Muscle layer of duodenum (tissue), 2 donors: ENCODE measurements around the gene MAML2.

Experiments
- H3K27ac ChIP-seq: one replicate; pipeline ENCODE4 v1.7.0; 2013; ENCODE audit warnings: mild to moderate bottlenecking, low read length
- H3K27me3 ChIP-seq: one replicate; pipeline ENCODE4 v1.7.0; 2013; ENCODE audit warnings: low read depth, mild to moderate bottlenecking, control low read depth, low read length
- H3K36me3 ChIP-seq, 2 donors: one replicate each; pipeline ENCODE4 v1.7.0; 2013; ENCODE audit warnings: low read length in 2 of 2, control low read depth in 1 of 2, mild to moderate bottlenecking in 1 of 2; ENCODE audit not compliant: insufficient read depth in 2 of 2, control insufficient read depth in 1 of 2
- H3K4me1 ChIP-seq, 2 donors: one replicate each; pipeline ENCODE4 v1.7.0; 2013; ENCODE audit warnings: low read length in 2 of 2, mild to moderate bottlenecking in 2 of 2, control low read depth in 1 of 2, moderate library complexity in 1 of 2; ENCODE audit not compliant: insufficient read depth in 2 of 2, control insufficient read depth in 1 of 2
- H3K4me3 ChIP-seq, 2 donors: one replicate each; pipeline ENCODE4 v1.7.0; 2013; ENCODE audit warnings: low read length in 2 of 2, low read depth in 1 of 2, mild to moderate bottlenecking in 1 of 2
- H3K9me3 ChIP-seq, 2 donors: one replicate each; pipeline ENCODE4 v1.7.0; 2013; ENCODE audit warnings: low read length in 2 of 2, control low read depth in 1 of 2, mild to moderate bottlenecking in 1 of 2; ENCODE audit not compliant: control insufficient read depth in 1 of 2
- donor health status: healthy.

The MAML2 gene

GRCh38 chr11:95964281-95964680, 378.7 kb downstream of the MAML2 start:
- no peaks in the 10 kb centered on the region for H3K36me3 ChIP-seq
- H3K4me3 ChIP-seq: no peak overlapping the region
- H3K27me3 ChIP-seq: no peaks in the 10 kb centered on the region
- no peak overlapping the region for H3K27ac ChIP-seq
- peaks cover 0 to 4% of the 10 kb centered on the region in 2 donors for H3K9me3 ChIP-seq
- H3K4me1 ChIP-seq: no peaks in the 10 kb centered on the region

GRCh38 chr11:95961758-95962157, 381.2 kb downstream of the MAML2 start:
- no peaks in the 10 kb centered on the region for H3K4me1 ChIP-seq
- H3K4me3 ChIP-seq: no peak overlapping the region
- no peak overlapping the region for H3K27ac ChIP-seq
- H3K27me3 ChIP-seq: no peaks in the 10 kb centered on the region
- no peaks in the 10 kb centered on the region for H3K36me3 ChIP-seq
- no peaks in the 10 kb centered on the region for H3K9me3 ChIP-seq

GRCh38 chr11:95950905-95951304, 392.1 kb downstream of the MAML2 start:
- Histone ChIP-seq H3K4me1 (no peaks in the 10 kb centered on the region), H3K36me3 (no peaks in the 10 kb centered on the region), H3K27me3 (no peaks in the 10 kb centered on the region), H3K4me3 (no peak overlapping the region), H3K27ac (no peak overlapping the region), H3K9me3 (no peaks in the 10 kb centered on the region)

GRCh38 chr11:95948637-95949036, 394.4 kb downstream of the MAML2 start:
- Histone ChIP-seq H3K36me3 (no peaks in the 10 kb centered on the region), H3K27me3 (no peaks in the 10 kb centered on the region), H3K4me3 (no peak overlapping the region)

GRCh38 chr11:95944623-95945022, 398.4 kb downstream of the MAML2 start:
- Histone ChIP-seq H3K27me3 (no peaks in the 10 kb centered on the region), H3K9me3 (no peaks in the 10 kb centered on the region), H3K4me3 (no peak overlapping the region), H3K27ac (no peak overlapping the region), H3K4me1 (no peaks in the 10 kb centered on the region), H3K36me3 (no peaks in the 10 kb centered on the region)

More at GRCh38 chr11:95948637-95949036, 394.4 kb downstream of the MAML2 start:
- H3K27ac ChIP-seq: no peak overlapping the region
- no peaks in the 10 kb centered on the region for H3K9me3 ChIP-seq
- no peaks in the 10 kb centered on the region for H3K4me1 ChIP-seq

GRCh38 chr11:95943546-95943945, 399.4 kb downstream of the MAML2 start:
- no peaks in the 10 kb centered on the region for H3K9me3 ChIP-seq
- H3K27me3 ChIP-seq: no peaks in the 10 kb centered on the region
- no peaks in the 10 kb centered on the region for H3K36me3 ChIP-seq
- no peak overlapping the region for H3K27ac ChIP-seq
- no peak overlapping the region for H3K4me3 ChIP-seq
- no peaks in the 10 kb centered on the region for H3K4me1 ChIP-seq

GRCh38 chr11:95939091-95939490, 403.9 kb downstream of the MAML2 start:
- no peaks in the 10 kb centered on the region for H3K27me3 ChIP-seq
- no peaks in the 10 kb centered on the region for H3K4me1 ChIP-seq
- no peaks in the 10 kb centered on the region for H3K36me3 ChIP-seq
- no peaks in the 10 kb centered on the region for H3K9me3 ChIP-seq
- no peak overlapping the region for H3K4me3 ChIP-seq
- no peak overlapping the region for H3K27ac ChIP-seq

- no peaks in the 10 kb centered on the region for H3K4me1 ChIP-seq
- H3K27ac ChIP-seq: no peak overlapping the region
- H3K4me3 ChIP-seq: no peak overlapping the region
- no peaks in the 10 kb centered on the region for H3K36me3 ChIP-seq
- no peaks in the 10 kb centered on the region for H3K9me3 ChIP-seq
- no peaks in the 10 kb centered on the region for H3K27me3 ChIP-seq
Observed at GRCh38 chr11:95937358-95937757, 405.6 kb downstream of the MAML2 start.

- no peak overlapping the region for H3K27ac ChIP-seq
- no peak overlapping the region for H3K4me3 ChIP-seq
- no peaks in the 10 kb centered on the region for H3K4me1 ChIP-seq
- no peaks in the 10 kb centered on the region for H3K27me3 ChIP-seq
- H3K36me3 ChIP-seq: no peaks in the 10 kb centered on the region
- no peaks in the 10 kb centered on the region for H3K9me3 ChIP-seq
Observed at GRCh38 chr11:95933594-95933993, 409.4 kb downstream of the MAML2 start.

- no peaks in the 10 kb centered on the region for H3K4me1 ChIP-seq
- no peak overlapping the region for H3K4me3 ChIP-seq
- no peaks in the 10 kb centered on the region for H3K36me3 ChIP-seq
- no peaks in the 10 kb centered on the region for H3K9me3 ChIP-seq
- H3K27ac ChIP-seq: no peak overlapping the region
- no peaks in the 10 kb centered on the region for H3K27me3 ChIP-seq
Observed at GRCh38 chr11:95931916-95932315, 411.1 kb downstream of the MAML2 start.

GRCh38 chr11:95930948-95931347, 412.0 kb downstream of the MAML2 start:
- Histone ChIP-seq H3K36me3 (no peaks in the 10 kb centered on the region), H3K4me1 (no peaks in the 10 kb centered on the region)

GRCh38 chr11:95926726-95927125, 416.3 kb downstream of the MAML2 start:
- no peaks in the 10 kb centered on the region for H3K27me3 ChIP-seq
- H3K4me3 ChIP-seq: no peak overlapping the region
- peaks cover 13 to 20% of the 10 kb centered on the region in 2 donors for H3K4me1 ChIP-seq

More at GRCh38 chr11:95930948-95931347, 412.0 kb downstream of the MAML2 start:
- Histone ChIP-seq H3K4me3 (no peak overlapping the region), H3K27ac (no peak overlapping the region), H3K9me3 (no peaks in the 10 kb centered on the region), H3K27me3 (no peaks in the 10 kb centered on the region)

More at GRCh38 chr11:95926726-95927125, 416.3 kb downstream of the MAML2 start:
- Histone ChIP-seq H3K27ac (no peak overlapping the region), H3K9me3 (no peaks in the 10 kb centered on the region), H3K36me3 (peaks cover 0 to 10% of the 10 kb centered on the region in 2 donors)
